K562 (cell line): ENCODE data around the gene RRM2. TPM values are rescaled to one million over a fixed set of nuclear protein-coding genes. Genes with fewer than 3 reads are reported as not detected.
A peak's percentile ranks its signal among the peaks of the same experiment; 100 is the strongest.

ENCODE experiments used
- HNRNPUL1 ChIP-seq: fragments of 200-400 bp; formaldehyde crosslinking; IDR thresholded peaks from 2 replicates; pipeline ENCODE4 v1.6.1; 2017; ENCODE audit warnings: low read length
- MNT ChIP-seq, 2 experiments: fragments of 450-650 bp; conservative IDR thresholded peaks; 2 replicates each; pipeline ENCODE4 v1.6.1; 2017; ENCODE audit warnings: mild to moderate bottlenecking in 2 of 2, moderate library complexity in 2 of 2
- MXI1 ChIP-seq: IDR thresholded peaks from 2 replicates; pipeline ENCODE4 v1.6.1; 2011; ENCODE audit warnings: low read depth, mild to moderate bottlenecking, improper control_type of control experiment, low read length
- RAD21 ChIP-seq, 2 experiments: fragments of 250-450 bp in 1 of 2; fragments of 450-650 bp in 1 of 2; sonication (Bioruptor Pico) in 1 of 2; formaldehyde crosslinking in 1 of 2; IDR thresholded peaks in 1 of 2; conservative IDR thresholded peaks in 1 of 2; 2 replicates each; pipeline versions ENCODE4 v1.4.0 to v1.8.0; 2020 to 2022; ENCODE audit warnings: mild to moderate bottlenecking in 2 of 2, moderate library complexity in 1 of 2
- RFX5 ChIP-seq: IDR thresholded peaks from 2 replicates; pipeline ENCODE4 v1.6.1; 2011; ENCODE audit warnings: low read depth, mild to moderate bottlenecking, improper control_type of control experiment, low read length
- SMAD4 ChIP-seq: fragments of 250-450 bp; sonication (Bioruptor Pico); conservative IDR thresholded peaks from 2 replicates; pipeline ENCODE4 v1.8.0; 2021; ENCODE audit warnings: inconsistent platforms, mild to moderate bottlenecking, moderate library complexity
- VEZF1 ChIP-seq: fragments of 200-800 bp; sonication (Bioruptor generic); IDR thresholded peaks from 2 replicates; pipeline ENCODE4 v1.6.1; 2017; ENCODE audit warnings: missing genetic modification characterization, missing compliant biosample characterization
- ZBTB40 ChIP-seq, 2 experiments: fragments of 450-650 bp in 1 of 2; sonication (generic) in 1 of 2; formaldehyde crosslinking in 1 of 2; IDR thresholded peaks; 2 replicates each; pipeline versions ENCODE4 v1.7.1 to v1.9.0; 2016 to 2022; ENCODE audit warnings: inconsistent platforms in 1 of 2, mild to moderate bottlenecking in 1 of 2, missing genetic modification reagents in 1 of 2
- ZBTB7A ChIP-seq: IDR thresholded peaks from 2 replicates; pipeline ENCODE4 v1.6.1; 2011; ENCODE audit warnings: low read depth, mild to moderate bottlenecking, low read length, moderate library complexity, borderline replicate concordance; ENCODE audit not compliant: control insufficient read depth
- polyA plus RNA-seq, 8 experiments: library from polyadenylated mRNA; depleted of rRNA in 4 of 8; stranded (reverse) in 5 of 8; unstranded in 3 of 8; fragments of >200 nt; fragmentation: Nextera tagmentation in 2 of 8; fragmentation: Illumina TruSeq in 1 of 8; extraction: Ambion mirVana in 2 of 8; extraction: Trizol in 1 of 8; gene quantifications; 2 replicates each; pipeline versions ENCODE4 v1.2.1 to v1.2.3, GENCODE V29; 2011 to 2014; ENCODE audit warnings: inconsistent platforms in 1 of 8, missing spikeins in 1 of 8
- total RNA-seq, 7 experiments: library from RNA; depleted of rRNA in 6 of 7; stranded (reverse); fragments of >200 nt in 6 of 7; fragmentation: Illumina TruSeq in 2 of 7; extraction: Trizol in 2 of 7; gene quantifications; 2 replicates each; pipeline versions ENCODE4 v1.2.1 to v1.2.3, GENCODE V29; 2011 to 2021; ENCODE audit warnings: low replicate concordance in 1 of 7
- TF ChIP-seq, protein P1 (sequence below): fragments of 250-450 bp; sonication (Bioruptor Pico); IDR thresholded peaks from 2 replicates; pipeline ENCODE4 v1.5.1; 2021; ENCODE audit warnings: mild to moderate bottlenecking
- TF ChIP-seq, protein P2 (sequence below): fragments of 250-450 bp; sonication (Bioruptor Pico); IDR thresholded peaks from 2 replicates; pipeline ENCODE4 v1.9.0; 2021; ENCODE audit warnings: mild to moderate bottlenecking

RRM2 gene
- total and polyA plus RNA-seq, 9 of the 15 experiments (the other 6 are each of a cell fraction or from before 2014, with no cell fraction given), result 50.1 to 244 (median 128) TPM

- peak; percentile 52; the same call in 1 of the 2 replicates for TF ChIP-seq ZBTB7A
- TF ChIP-seq MXI1, result no peak
- 0 out of 2 replicates have a peak, but pooled peaks have one; percentile 33 for TF ChIP-seq SMAD4 (CRISPR knock-in tag)
- TF ChIP-seq, protein P1, sequence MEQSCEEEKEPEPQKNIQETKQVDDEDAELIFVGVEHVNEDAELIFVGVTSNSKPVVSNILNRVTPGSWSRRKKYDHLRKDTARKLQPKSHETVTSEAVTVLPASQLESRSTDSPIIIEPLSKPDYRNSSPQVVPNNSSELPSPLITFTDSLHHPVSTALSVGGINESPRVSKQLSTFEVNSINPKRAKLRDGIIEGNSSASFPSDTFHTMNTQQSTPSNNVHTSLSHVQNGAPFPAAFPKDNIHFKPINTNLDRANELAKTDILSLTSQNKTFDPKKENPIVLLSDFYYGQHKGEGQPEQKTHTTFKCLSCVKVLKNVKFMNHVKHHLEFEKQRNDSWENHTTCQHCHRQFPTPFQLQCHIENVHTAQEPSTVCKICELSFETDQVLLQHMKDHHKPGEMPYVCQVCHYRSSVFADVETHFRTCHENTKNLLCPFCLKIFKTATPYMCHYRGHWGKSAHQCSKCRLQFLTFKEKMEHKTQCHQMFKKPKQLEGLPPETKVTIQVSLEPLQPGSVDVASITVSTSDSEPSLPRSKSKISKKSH (CRISPR knock-in tag), result no peak
- TF ChIP-seq RFX5, result no peak
- TF ChIP-seq ZBTB40 (IDR thresholded peaks at IDR 0.05), result no peak
- TF ChIP-seq ZBTB40 (CRISPR knock-in tag; IDR thresholded peaks at IDR 0.05), result no peak
- TF ChIP-seq, protein P2, sequence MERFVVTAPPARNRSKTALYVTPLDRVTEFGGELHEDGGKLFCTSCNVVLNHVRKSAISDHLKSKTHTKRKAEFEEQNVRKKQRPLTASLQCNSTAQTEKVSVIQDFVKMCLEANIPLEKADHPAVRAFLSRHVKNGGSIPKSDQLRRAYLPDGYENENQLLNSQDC (CRISPR knock-in tag), result no peak
- peak in 1 of 2 experiments; percentile 49; a peak in 2 of 4 replicates for TF ChIP-seq RAD21 (CRISPR knock-in tag; conservative IDR thresholded peaks at IDR 0.05 in 1 of 2, IDR thresholded peaks at IDR 0.05 in 1 of 2)
- TF ChIP-seq HNRNPUL1, result no peak
- no peak for TF ChIP-seq MNT (conservative IDR thresholded peaks at IDR 0.05)
- TF ChIP-seq VEZF1 (CRISPR knock-in tag), result no peak
Measured at GRCh38 chr2:10079870-10080535, 42.5 kb upstream of the RRM2 start, which contains the start of gene CYS1 (continued).
